CD14-positive monocyte (primary cell): ENCODE data around the gene CCDC40. TPM values are rescaled to one million over a fixed set of nuclear protein-coding genes. Genes with fewer than 3 reads are reported as not detected.

Source experiments
- DNase-seq, 3 donors: peaks; one replicate each; pipeline ENCODE4 v3.0.0-alpha.2; 2011 to 2022
- H2AFZ ChIP-seq: 2 replicates; pipeline ENCODE4 v1.6.0; 2012; ENCODE audit warnings: mild to moderate bottlenecking, low read depth, low read length, inconsistent platforms; ENCODE audit not compliant: insufficient read depth, poor library complexity, severe bottlenecking
- H3K27ac ChIP-seq, 2 donors: 1 replicate in 1 of 2; 2 replicates in 1 of 2; pipeline ENCODE4 v1.5.1; 2012 to 2013; ENCODE audit warnings: low read length in 2 of 2, control low read depth in 1 of 2, inconsistent platforms in 1 of 2, low read depth in 1 of 2, mild to moderate bottlenecking in 1 of 2
- H3K27me3 ChIP-seq, 2 donors: one replicate each; pipeline versions ENCODE4 v1.6.0 to v1.6.1; 2011 to 2013; ENCODE audit warnings: low read length in 2 of 2; ENCODE audit not compliant: control insufficient read depth in 2 of 2, insufficient read depth in 2 of 2
- H3K36me3 ChIP-seq, 2 donors: replicated peaks in 1 of 2; 1 replicate in 1 of 2; 2 replicates in 1 of 2; pipeline versions ENCODE4 v1.5.1 to v1.6.1; 2012 to 2013; ENCODE audit warnings: low read length in 2 of 2, control low read depth in 1 of 2, inconsistent platforms in 1 of 2, mild to moderate bottlenecking in 1 of 2; ENCODE audit not compliant: insufficient read depth in 2 of 2, control insufficient read depth in 1 of 2
- H3K4me1 ChIP-seq, 2 donors: 1 replicate in 1 of 2; 2 replicates in 1 of 2; pipeline versions ENCODE4 v1.5.1 to v1.6.1; 2012 to 2013; ENCODE audit warnings: low read length in 2 of 2, control low read depth in 1 of 2, inconsistent platforms in 1 of 2, mild to moderate bottlenecking in 1 of 2, moderate library complexity in 1 of 2; ENCODE audit not compliant: insufficient read depth in 2 of 2, control insufficient read depth in 1 of 2
- H3K4me2 ChIP-seq: replicated peaks from 2 replicates; pipeline ENCODE3; 2012; ENCODE audit warnings: low read length, moderate library complexity, mild to moderate bottlenecking; ENCODE audit not compliant: poor library complexity, severe bottlenecking; ENCODE audit errors: extremely low read depth
- H3K4me3 ChIP-seq, 3 experiments: fragments of 200-600 bp in 1 of 3; sonication (generic) in 1 of 3; replicated peaks in 1 of 3; 1 replicate in 2 of 3; 2 replicates in 1 of 3; pipeline ENCODE4 v1.5.1; 2011 to 2013; ENCODE audit warnings: low read length in 3 of 3, mild to moderate bottlenecking in 3 of 3, control low read depth in 2 of 3, low read depth in 2 of 3, inconsistent platforms in 1 of 3, moderate library complexity in 1 of 3
- H3K79me2 ChIP-seq: 2 replicates; pipeline ENCODE4 v1.6.0; 2012; ENCODE audit warnings: mild to moderate bottlenecking, control low read depth, inconsistent platforms, low read length, moderate library complexity; ENCODE audit not compliant: insufficient read depth
- H3K9ac ChIP-seq: 2 replicates; pipeline ENCODE4 v1.6.0; 2017; ENCODE audit warnings: low read length, mild to moderate bottlenecking; ENCODE audit not compliant: insufficient read depth, poor library complexity, severe bottlenecking
- H3K9me3 ChIP-seq, 2 donors: replicated peaks in 1 of 2; 1 replicate in 1 of 2; 2 replicates in 1 of 2; pipeline versions ENCODE4 v1.5.1 to v1.6.1; 2012 to 2013; ENCODE audit warnings: low read length in 2 of 2, control low read depth in 1 of 2; ENCODE audit not compliant: control insufficient read depth in 1 of 2, insufficient read depth in 1 of 2
- H4K20me1 ChIP-seq: 2 replicates; pipeline ENCODE4 v1.6.0; 2012; ENCODE audit warnings: mild to moderate bottlenecking, low read length, control low read depth, moderate library complexity; ENCODE audit not compliant: insufficient read depth
- H3K27ac Mint-ChIP-seq, 7 donors: one replicate each; pipeline ENCODE4 v1.8.0; 2020; ENCODE audit warnings: mild to moderate bottlenecking in 7 of 7, mixed read lengths in 7 of 7, moderate library complexity in 6 of 7, inconsistent platforms in 2 of 7
- H3K27me3 Mint-ChIP-seq, 3 donors: one replicate each; pipeline ENCODE4 v1.8.0; 2021 to 2022; ENCODE audit warnings: low read depth in 3 of 3, mild to moderate bottlenecking in 3 of 3, mixed read lengths in 3 of 3, moderate library complexity in 3 of 3, inconsistent platforms in 1 of 3
- H3K36me3 Mint-ChIP-seq, 2 donors: one replicate each; pipeline ENCODE4 v1.8.0; 2020; ENCODE audit warnings: mixed read lengths in 2 of 2, inconsistent platforms in 1 of 2, mild to moderate bottlenecking in 1 of 2
- H3K4me1 Mint-ChIP-seq: one replicate; pipeline ENCODE4 v1.8.0; 2020; ENCODE audit warnings: mild to moderate bottlenecking, mixed read lengths
- H3K4me3 Mint-ChIP-seq, 2 donors: one replicate each; pipeline ENCODE4 v1.8.0; 2020; ENCODE audit warnings: mild to moderate bottlenecking in 2 of 2, mixed read lengths in 2 of 2, moderate library complexity in 1 of 2
- H3K9me3 Mint-ChIP-seq, 7 donors: one replicate each; pipeline ENCODE4 v1.8.0; 2020 to 2022; ENCODE audit warnings: mixed read lengths in 7 of 7, mild to moderate bottlenecking in 6 of 7, moderate library complexity in 6 of 7, inconsistent platforms in 2 of 7
- WGBS: methylation state at CpG from one replicate; pipeline ENCODE4 v1.1.5; 2013; ENCODE audit warnings: missing lambda C conversion rate; ENCODE audit not compliant: insufficient coverage; 5-methylcytosine and 5-hydroxymethylcytosine counted together
- intact Hi-C, 2 donors: fragments of 100-400 bp; cut with micrococcal nuclease; formaldehyde crosslinking; loops; one replicate each; pipeline versions ENCODE4 v1.15.0 to v1.15.1; 2023
- polyA plus RNA-seq, 3 donors: library from polyadenylated mRNA; depleted of rRNA in 1 of 3; unstranded in 2 of 3; stranded (reverse) in 1 of 3; fragments of 300-500 nt in 2 of 3; fragments of >200 nt in 1 of 3; fragmentation: Illumina TruSeq in 2 of 3; gene quantifications; 1 replicate in 2 of 3; 2 replicates in 1 of 3; pipeline ENCODE4 v1.2.3, GENCODE V29; 2012 to 2021
- TF ChIP-seq, protein P1 (sequence below): fragments of 200-600 bp; IDR thresholded peaks from one replicate; pipeline ENCODE4 v1.8.0; 2022; ENCODE audit warnings: antibody characterized with exemption, mild to moderate bottlenecking

The CCDC40 gene
- polyA plus RNA-seq, 3 donors, result 0.21 to 0.27 TPM; not detected in 1

DNA sequence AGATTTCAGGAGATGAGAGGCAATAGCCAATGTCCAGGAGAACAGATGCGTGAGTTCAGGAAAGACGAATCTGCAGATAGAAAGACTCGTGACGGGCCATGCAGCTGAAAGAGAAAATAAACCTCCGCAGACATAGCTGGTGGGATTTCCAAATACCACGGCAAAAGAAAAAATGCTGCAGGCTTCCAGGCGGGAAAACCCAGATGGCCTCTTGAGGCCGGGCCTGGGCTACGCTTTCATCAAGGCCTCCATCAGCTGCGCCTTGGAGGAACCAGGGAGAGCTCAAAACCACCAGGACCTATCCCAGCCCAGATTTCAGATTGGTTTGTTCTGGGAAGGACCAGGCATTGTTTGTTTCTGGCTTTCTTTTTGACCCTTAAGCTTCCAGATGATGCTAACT, 16.7 kb downstream of the CCDC40 start:
- no peak overlapping the region for H3K4me3 Mint-ChIP-seq
- TF ChIP-seq, protein P1, sequence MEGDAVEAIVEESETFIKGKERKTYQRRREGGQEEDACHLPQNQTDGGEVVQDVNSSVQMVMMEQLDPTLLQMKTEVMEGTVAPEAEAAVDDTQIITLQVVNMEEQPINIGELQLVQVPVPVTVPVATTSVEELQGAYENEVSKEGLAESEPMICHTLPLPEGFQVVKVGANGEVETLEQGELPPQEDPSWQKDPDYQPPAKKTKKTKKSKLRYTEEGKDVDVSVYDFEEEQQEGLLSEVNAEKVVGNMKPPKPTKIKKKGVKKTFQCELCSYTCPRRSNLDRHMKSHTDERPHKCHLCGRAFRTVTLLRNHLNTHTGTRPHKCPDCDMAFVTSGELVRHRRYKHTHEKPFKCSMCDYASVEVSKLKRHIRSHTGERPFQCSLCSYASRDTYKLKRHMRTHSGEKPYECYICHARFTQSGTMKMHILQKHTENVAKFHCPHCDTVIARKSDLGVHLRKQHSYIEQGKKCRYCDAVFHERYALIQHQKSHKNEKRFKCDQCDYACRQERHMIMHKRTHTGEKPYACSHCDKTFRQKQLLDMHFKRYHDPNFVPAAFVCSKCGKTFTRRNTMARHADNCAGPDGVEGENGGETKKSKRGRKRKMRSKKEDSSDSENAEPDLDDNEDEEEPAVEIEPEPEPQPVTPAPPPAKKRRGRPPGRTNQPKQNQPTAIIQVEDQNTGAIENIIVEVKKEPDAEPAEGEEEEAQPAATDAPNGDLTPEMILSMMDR, result no peak
- no peaks in the 10 kb centered on the region for H3K9me3 Mint-ChIP-seq
- H3K9ac ChIP-seq, result no peak overlapping the region
- no peaks in the 10 kb centered on the region for H3K4me1 ChIP-seq
- 95% methylated on average over 8 of the region's 10 CpGs for WGBS
- H3K4me1 Mint-ChIP-seq, result no peaks in the 10 kb centered on the region
- no peak overlapping the region for H3K27ac ChIP-seq
- no peak overlapping the region for H2AFZ ChIP-seq
- H3K79me2 ChIP-seq, result no peaks in the 10 kb centered on the region
- no peaks in the 10 kb centered on the region for H4K20me1 ChIP-seq
- no peaks in the 10 kb centered on the region for H3K27me3 ChIP-seq
- no peaks in the 10 kb centered on the region for H3K36me3 ChIP-seq
- no peak overlapping the region for H3K4me2 ChIP-seq
- no peaks in the 10 kb centered on the region for H3K9me3 ChIP-seq
- no peaks in the 10 kb centered on the region for H3K36me3 Mint-ChIP-seq
- intact Hi-C loops, result no loop called here
- no peak for DNase-seq
- no peak overlapping the region for H3K27ac Mint-ChIP-seq
- H3K4me3 ChIP-seq, result no peak overlapping the region
- H3K27me3 Mint-ChIP-seq, result peaks cover 1 to 3% (median 3%) of the 10 kb centered on the region in 3 donors

DNA sequence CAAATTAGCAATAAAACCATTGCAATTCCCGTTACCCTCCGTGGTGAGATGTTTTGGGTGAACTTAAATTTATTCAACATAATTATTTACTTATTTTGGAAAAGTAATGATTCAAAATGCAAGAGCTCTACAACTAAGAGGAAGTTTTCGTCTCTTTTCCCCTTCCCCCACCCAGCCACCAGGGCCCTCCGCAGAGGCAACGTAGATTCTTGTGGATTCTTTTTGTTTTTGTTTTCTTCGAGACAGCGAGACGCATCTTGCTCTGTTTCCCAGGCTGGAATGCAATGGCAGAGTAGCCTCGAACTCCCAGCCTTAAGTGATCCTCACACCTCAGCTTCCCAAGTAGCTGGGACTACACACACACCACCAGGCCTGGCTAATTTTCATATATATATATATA, 19.2 kb downstream of the CCDC40 start:
- no peak overlapping the region for H3K27ac ChIP-seq
- H4K20me1 ChIP-seq, result no peaks in the 10 kb centered on the region
- no peaks in the 10 kb centered on the region for H3K9me3 ChIP-seq
- no peak for DNase-seq
- no peak overlapping the region for H3K9ac ChIP-seq
- Mint-ChIP-seq H3K9me3 (no peaks in the 10 kb centered on the region), H3K4me1 (no peaks in the 10 kb centered on the region), H3K36me3 (no peaks in the 10 kb centered on the region), H3K27me3 (peaks cover 1 to 5% (median 3%) of the 10 kb centered on the region in 3 donors), H3K4me3 (no peak overlapping the region), H3K27ac (no peak overlapping the region)
- H3K27me3 ChIP-seq, result no peaks in the 10 kb centered on the region
- H2AFZ ChIP-seq, result no peak overlapping the region
- TF ChIP-seq, protein P1, result no peak
- WGBS, result no CpG with 5 or more reads among the region's 9 CpGs
- H3K79me2 ChIP-seq, result no peaks in the 10 kb centered on the region
- H3K36me3 ChIP-seq, result no peaks in the 10 kb centered on the region
- no peaks in the 10 kb centered on the region for H3K4me1 ChIP-seq
- H3K4me3 ChIP-seq, result no peak overlapping the region
- H3K4me2 ChIP-seq, result no peak overlapping the region
- intact Hi-C loops, result no loop called here
